HepG2 (cell line): ENCODE measurements around the gene MMP25. TPM values are rescaled to one million over a fixed set of nuclear protein-coding genes. Genes with fewer than 3 reads are reported as not detected.

Experiments
- ATAC-seq: fragments of 200-7000 bp; cut with Tn5 transposase; 3 replicates; pipeline ENCODE4 v1.9.1; 2020; ENCODE audit warnings: mild to moderate bottlenecking, moderate library complexity
- BruUV-seq: library from RNA; stranded (reverse); fragments of 400-500 nt; replicated peaks from 2 replicates; lab custom pipeline; 2021; lab: Mats Ljungman, UMichigan
- CTCF ChIA-PET: fragments of 300-600 bp; formaldehyde crosslinking; extraction: SDS; loops from one replicate; lab custom pipeline; 2021; ENCODE audit warnings: low total read pairs, inconsistent platforms, low intra/inter-chr PET ratio; lab: Yijun Ruan, JAX
- POLR2A ChIA-PET: fragments of 350-600 bp; sonication (Branson Sonifier 250); formaldehyde crosslinking; loops from one replicate; lab custom pipeline; 2020; ENCODE audit warnings: antibody characterized with exemption, inconsistent platforms; lab: Yijun Ruan, JAX
- DNase-seq: peaks from one replicate; pipeline ENCODE4 v3.0.0-alpha.2; 2015; ENCODE audit warnings: low spot score
- FAIRE-seq: peaks from 3 replicates; lab custom pipeline; 2011; peaks lifted over from hg19 to GRCh38; lab: Jason Lieb, UNC
- H2AFZ ChIP-seq: one replicate; pipeline ENCODE4 v1.6.1; 2011; ENCODE audit warnings: low read length, inconsistent platforms
- H3K27ac ChIP-seq: fragments of 300-600 bp; 3 replicates; pipeline ENCODE4 v1.8.0; 2011; ENCODE audit warnings: mixed run types, mild to moderate bottlenecking, mixed read lengths, low read length, inconsistent platforms; ENCODE audit not compliant: insufficient read depth; ENCODE audit errors: extremely low read length
- H3K27me3 ChIP-seq, 2 experiments: fragments of 200-600 bp in 1 of 2; 2 replicates in 1 of 2; 3 replicates in 1 of 2; pipeline versions ENCODE4 v1.6.0 to v1.8.0; 2011; ENCODE audit warnings: low read length in 2 of 2, mild to moderate bottlenecking in 2 of 2, moderate library complexity in 2 of 2, inconsistent platforms in 1 of 2; ENCODE audit not compliant: insufficient read depth in 2 of 2, control insufficient read depth in 1 of 2
- H3K36me3 ChIP-seq, 2 experiments: fragments of 200-600 bp in 1 of 2; replicated peaks in 1 of 2; 2 replicates in 1 of 2; 3 replicates in 1 of 2; pipeline versions ENCODE4 v1.5.1 to v1.8.0; 2011; ENCODE audit warnings: low read length in 2 of 2, inconsistent platforms in 1 of 2; ENCODE audit not compliant: insufficient read depth in 2 of 2, control insufficient read depth in 1 of 2
- H3K4me1 ChIP-seq: 2 replicates; pipeline ENCODE4 v1.5.1; 2012; ENCODE audit warnings: low read length, inconsistent platforms; ENCODE audit not compliant: insufficient read depth
- H3K4me2 ChIP-seq: 2 replicates; pipeline ENCODE4 v1.6.0; 2011; ENCODE audit warnings: low read depth, low read length, inconsistent platforms
- H3K4me3 ChIP-seq, 3 experiments: fragments of 200-600 bp in 1 of 3; sonication (generic), shearing (Covaris generic) in 1 of 3; replicated peaks in 1 of 3; 2 replicates each; pipeline ENCODE4 v1.5.1; 2011 to 2016; ENCODE audit warnings: low read length in 3 of 3, inconsistent platforms in 2 of 3, low read depth in 2 of 3, mild to moderate bottlenecking in 2 of 3, control low read depth in 1 of 3, mixed read lengths in 1 of 3; ENCODE audit not compliant: insufficient read depth in 1 of 3
- H3K79me2 ChIP-seq: one replicate; pipeline ENCODE4 v1.6.1; 2011; ENCODE audit warnings: low read length, inconsistent platforms; ENCODE audit not compliant: insufficient read depth
- H3K9ac ChIP-seq: 2 replicates; pipeline ENCODE4 v1.6.0; 2011; ENCODE audit warnings: mild to moderate bottlenecking, low read depth, low read length, inconsistent platforms; ENCODE audit not compliant: insufficient read depth
- H3K9me3 ChIP-seq: 2 replicates; pipeline ENCODE4 v1.5.1; 2012; ENCODE audit warnings: mild to moderate bottlenecking, low read length
- H4K20me1 ChIP-seq: 2 replicates; pipeline ENCODE4 v1.6.0; 2011; ENCODE audit warnings: inconsistent platforms, mild to moderate bottlenecking, low read length, moderate library complexity; ENCODE audit not compliant: insufficient read depth
- ATF1 ChIP-seq: IDR thresholded peaks from 2 replicates; pipeline ENCODE4 v1.6.1; 2016; ENCODE audit warnings: mild to moderate bottlenecking, control low read depth
- ELF3 ChIP-seq: IDR thresholded peaks from 2 replicates; pipeline ENCODE4 v1.6.1; 2016; ENCODE audit warnings: missing genetic modification reagents, missing compliant biosample characterization
- GATAD1 ChIP-seq: IDR thresholded peaks from 2 replicates; pipeline ENCODE4 v1.6.1; 2016; ENCODE audit warnings: missing genetic modification reagents, missing compliant biosample characterization
- HES4 ChIP-seq: sonication (generic); formaldehyde crosslinking; IDR thresholded peaks from 2 replicates; pipeline ENCODE4 v1.9.0; 2021; ENCODE audit warnings: mild to moderate bottlenecking, missing genetic modification reagents, borderline replicate concordance
- HMG20A ChIP-seq: IDR thresholded peaks from 2 replicates; pipeline ENCODE4 v1.6.1; 2016; ENCODE audit warnings: borderline replicate concordance
- HNF4G ChIP-seq, 2 experiments: sonication (generic) in 1 of 2; formaldehyde crosslinking in 1 of 2; IDR thresholded peaks; 2 replicates each; pipeline versions ENCODE4 v1.4.0 to v1.6.1; 2011 to 2020; ENCODE audit warnings: borderline replicate concordance in 2 of 2, low read depth in 2 of 2, mild to moderate bottlenecking in 2 of 2, low read length in 1 of 2, missing genetic modification reagents in 1 of 2, moderate library complexity in 1 of 2
- KDM6A ChIP-seq: IDR thresholded peaks from 2 replicates; pipeline ENCODE4 v1.6.1; 2016; ENCODE audit warnings: low read depth
- MTF2 ChIP-seq: sonication (generic); formaldehyde crosslinking; IDR thresholded peaks from 2 replicates; pipeline ENCODE4 v1.5.0; 2020; ENCODE audit warnings: missing genetic modification reagents, borderline replicate concordance
- NCOR1 ChIP-seq: fragments of 200-600 bp; sonication (generic); IDR thresholded peaks from 2 replicates; pipeline ENCODE4 v1.7.0; 2017; ENCODE audit warnings: antibody characterized with exemption, low read length, borderline replicate concordance
- ZNF143 ChIP-seq: sonication (generic); formaldehyde crosslinking; IDR thresholded peaks from 2 replicates; pipeline ENCODE4 v1.4.0; 2020; ENCODE audit warnings: missing genetic modification reagents
- ZNF616 ChIP-seq: sonication (generic); formaldehyde crosslinking; IDR thresholded peaks from 2 replicates; pipeline ENCODE4 v1.5.0; 2020; ENCODE audit warnings: low read depth, mild to moderate bottlenecking, missing genetic modification reagents
- ZNF660 ChIP-seq: sonication (generic); formaldehyde crosslinking; IDR thresholded peaks from 2 replicates; pipeline ENCODE4 v1.5.1; 2020; ENCODE audit warnings: mild to moderate bottlenecking, low read depth, missing genetic modification reagents, borderline replicate concordance
- ZNF766 ChIP-seq: sonication (generic); formaldehyde crosslinking; IDR thresholded peaks from 2 replicates; pipeline ENCODE4 v1.5.0; 2020; ENCODE audit warnings: missing genetic modification reagents, borderline replicate concordance
- WGBS: methylation state at CpG from one replicate; pipeline ENCODE4 v1.1.6; 2017; ENCODE audit warnings: low lambda C conversion rate; 5-methylcytosine and 5-hydroxymethylcytosine counted together
- in situ Hi-C: cut with HindIII; loops from 2 replicates; pipeline ENCODE4 v1.10.0; 2017; ENCODE audit warnings: low pct_unique_long_range_greater_than_20kb; ENCODE audit not compliant: extremely low pct_ligation_motif_present
- intact Hi-C: fragments of 100-400 bp; cut with micrococcal nuclease; formaldehyde crosslinking; loops from one replicate; pipeline ENCODE4 v1.10.0; 2022; ENCODE audit not compliant: unreplicated experiment
- polyA plus RNA-seq, 8 experiments: library from polyadenylated mRNA; depleted of rRNA in 3 of 8; stranded (reverse) in 7 of 8; unstranded in 1 of 8; fragments of >200 nt; fragmentation: Illumina TruSeq in 4 of 8; extraction: Trizol in 4 of 8; gene quantifications; 2 replicates each; pipeline versions ENCODE4 v1.2.1 to v1.2.3, GENCODE V29; 2011 to 2016; ENCODE audit warnings: low read depth in 4 of 8, missing spikeins in 1 of 8, mixed read lengths in 1 of 8; ENCODE audit not compliant: insufficient read depth in 1 of 8
- total RNA-seq, 5 experiments: library from RNA; depleted of rRNA; stranded (reverse); fragments of >200 nt; fragmentation: Illumina TruSeq; extraction: Trizol; gene quantifications; 2 replicates each; pipeline ENCODE4 v1.2.3, GENCODE V29; 2016; ENCODE audit warnings: low read depth in 1 of 5
- TF ChIP-seq, protein P1 (sequence below): sonication (generic); formaldehyde crosslinking; IDR thresholded peaks from 2 replicates; pipeline ENCODE4 v1.5.1; 2020; ENCODE audit warnings: mild to moderate bottlenecking, moderate library complexity, missing genetic modification reagents
- TF ChIP-seq, protein P2 (sequence below): sonication (generic); formaldehyde crosslinking; IDR thresholded peaks from 2 replicates; pipeline ENCODE4 v1.5.1; 2020; ENCODE audit warnings: missing genetic modification reagents, mild to moderate bottlenecking, borderline replicate concordance
- TF ChIP-seq, protein P3 (sequence below): IDR thresholded peaks from 2 replicates; pipeline ENCODE4 v1.6.1; 2012; ENCODE audit warnings: inconsistent platforms
- TF ChIP-seq, protein P4 (sequence below): sonication (generic); formaldehyde crosslinking; IDR thresholded peaks from 2 replicates; pipeline ENCODE4 v1.8.0; 2022; ENCODE audit warnings: mild to moderate bottlenecking, missing genetic modification reagents

MMP25 gene
- total and polyA plus RNA-seq, 2 of the 13 experiments (the other 11 are each of a cell fraction or from before 2014, with no cell fraction given): 0.04 to 0.08 TPM

DNA sequence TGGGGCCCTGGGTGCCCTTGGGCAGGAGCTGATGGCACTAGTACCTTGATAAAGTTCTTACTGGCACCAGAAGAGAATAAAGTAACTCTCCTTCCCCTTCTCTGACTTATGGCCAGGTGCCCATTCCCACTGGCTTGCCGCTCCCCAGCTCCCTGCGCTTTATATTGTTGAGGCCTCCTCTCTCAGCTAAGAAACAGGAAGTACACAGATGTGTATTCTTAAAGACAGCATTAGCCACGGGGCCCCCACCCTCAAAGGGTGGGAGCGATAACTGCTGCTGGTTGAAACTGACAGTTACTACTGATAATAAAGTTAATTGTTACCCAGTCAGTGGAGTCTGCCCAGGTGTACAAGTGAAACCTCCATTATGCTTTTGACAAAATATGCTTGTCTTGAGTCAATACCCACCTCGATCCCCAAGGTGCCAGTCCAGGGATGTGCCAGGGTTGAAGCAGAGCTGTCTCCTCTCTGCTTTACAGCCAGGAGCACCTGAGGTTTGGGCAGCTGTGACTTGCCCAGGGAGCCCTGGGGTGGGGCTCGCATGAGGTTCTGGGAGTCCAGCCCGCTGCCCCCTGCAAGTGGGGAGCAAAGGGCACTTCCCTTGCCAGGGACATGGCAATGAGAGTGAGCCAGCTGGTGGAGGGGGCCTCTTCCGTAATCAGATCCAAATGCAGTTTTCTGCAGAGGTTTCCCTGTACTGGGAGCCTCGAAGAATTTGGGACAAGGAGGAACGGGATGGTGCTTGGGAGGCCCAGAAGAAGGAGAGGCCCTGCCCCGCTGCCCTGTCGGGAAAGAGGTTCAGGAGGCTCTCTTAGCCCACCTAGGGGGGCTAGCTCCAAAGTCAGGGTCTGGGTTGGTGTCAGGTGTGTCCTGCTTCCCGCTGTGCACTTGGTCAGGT is 39.1 kb upstream of the MMP25 start:
- peaks cover 72% of the 10 kb centered on the region for H3K4me1 ChIP-seq
- in situ Hi-C loops: no loop called here
- POLR2A ChIA-PET: interaction anchor here (0.8 to 14.2 kb wide), 5 partner anchors 15 to 124 kb away, joined by 3 to 750 read pairs (median 4); partner anchors contain the start of genes CLDN6, FLYWCH2, HCFC1R1 and IL32
- H3K36me3 ChIP-seq: no peaks in the 10 kb centered on the region
- intact Hi-C loops: no loop called here
- H3K27ac ChIP-seq: peak overlapping the region; percentile 84
- peak overlapping the region; percentile 68 for H3K4me2 ChIP-seq
- H4K20me1 ChIP-seq: no peaks in the 10 kb centered on the region
- H3K4me3 ChIP-seq: peak overlapping the region in 1 of 3 experiments; percentile 59; a peak in 2 of 6 replicates
- WGBS: 35% methylated on average over 11 of the region's 13 CpGs
- DNase-seq: no peak
- H3K27me3 ChIP-seq: peaks cover 3 to 10% of the 10 kb centered on the region in 2 experiments; a peak in 4 of 5 replicates
- H2AFZ ChIP-seq: no peak overlapping the region
- peak; percentile 4 for FAIRE-seq
- no peaks in the 10 kb centered on the region for H3K79me2 ChIP-seq
- CTCF ChIA-PET: no interaction called here
- peak overlapping the region; percentile 59 for H3K9ac ChIP-seq
- TSS peak; percentile 43 for BruUV-seq
- no peaks in the 10 kb centered on the region for H3K9me3 ChIP-seq
- ATAC-seq: 0 out of 3 replicates have a peak, but pooled peaks have one; percentile 1
- no peak for TF ChIP-seq ZNF660 (CRISPR knock-in tag)
- no peak for TF ChIP-seq GATAD1 (CRISPR knock-in tag)
- TF ChIP-seq, protein P1, sequence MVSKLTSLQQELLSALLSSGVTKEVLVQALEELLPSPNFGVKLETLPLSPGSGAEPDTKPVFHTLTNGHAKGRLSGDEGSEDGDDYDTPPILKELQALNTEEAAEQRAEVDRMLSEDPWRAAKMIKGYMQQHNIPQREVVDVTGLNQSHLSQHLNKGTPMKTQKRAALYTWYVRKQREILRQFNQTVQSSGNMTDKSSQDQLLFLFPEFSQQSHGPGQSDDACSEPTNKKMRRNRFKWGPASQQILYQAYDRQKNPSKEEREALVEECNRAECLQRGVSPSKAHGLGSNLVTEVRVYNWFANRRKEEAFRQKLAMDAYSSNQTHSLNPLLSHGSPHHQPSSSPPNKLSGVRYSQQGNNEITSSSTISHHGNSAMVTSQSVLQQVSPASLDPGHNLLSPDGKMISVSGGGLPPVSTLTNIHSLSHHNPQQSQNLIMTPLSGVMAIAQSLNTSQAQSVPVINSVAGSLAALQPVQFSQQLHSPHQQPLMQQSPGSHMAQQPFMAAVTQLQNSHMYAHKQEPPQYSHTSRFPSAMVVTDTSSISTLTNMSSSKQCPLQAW (CRISPR knock-in tag): no peak
- TF ChIP-seq, protein P2, sequence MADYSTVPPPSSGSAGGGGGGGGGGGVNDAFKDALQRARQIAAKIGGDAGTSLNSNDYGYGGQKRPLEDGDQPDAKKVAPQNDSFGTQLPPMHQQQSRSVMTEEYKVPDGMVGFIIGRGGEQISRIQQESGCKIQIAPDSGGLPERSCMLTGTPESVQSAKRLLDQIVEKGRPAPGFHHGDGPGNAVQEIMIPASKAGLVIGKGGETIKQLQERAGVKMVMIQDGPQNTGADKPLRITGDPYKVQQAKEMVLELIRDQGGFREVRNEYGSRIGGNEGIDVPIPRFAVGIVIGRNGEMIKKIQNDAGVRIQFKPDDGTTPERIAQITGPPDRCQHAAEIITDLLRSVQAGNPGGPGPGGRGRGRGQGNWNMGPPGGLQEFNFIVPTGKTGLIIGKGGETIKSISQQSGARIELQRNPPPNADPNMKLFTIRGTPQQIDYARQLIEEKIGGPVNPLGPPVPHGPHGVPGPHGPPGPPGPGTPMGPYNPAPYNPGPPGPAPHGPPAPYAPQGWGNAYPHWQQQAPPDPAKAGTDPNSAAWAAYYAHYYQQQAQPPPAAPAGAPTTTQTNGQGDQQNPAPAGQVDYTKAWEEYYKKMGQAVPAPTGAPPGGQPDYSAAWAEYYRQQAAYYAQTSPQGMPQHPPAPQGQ: no peak
- TF ChIP-seq HES4 (CRISPR knock-in tag): no peak
- TF ChIP-seq ZNF766: no peak
- peak; percentile 27; the same call in 1 of the 2 replicates for TF ChIP-seq ELF3 (CRISPR knock-in tag)
- no peak for TF ChIP-seq HMG20A (CRISPR knock-in tag)
- TF ChIP-seq NCOR1: 0 out of 2 replicates have a peak, but pooled peaks have one; percentile 27
- no peak for TF ChIP-seq ATF1
- peak; percentile 72 for TF ChIP-seq HNF4G (IDR thresholded peaks at IDR 0.05; ENCODE audit: borderline replicate concordance, low read depth, low read length)
- no peak for TF ChIP-seq HNF4G (CRISPR knock-in tag; IDR thresholded peaks at IDR 0.05; ENCODE audit: borderline replicate concordance, low read depth)
- TF ChIP-seq ZNF143 (CRISPR knock-in tag): no peak
- TF ChIP-seq ZNF616: no peak
- no peak for TF ChIP-seq MTF2 (CRISPR knock-in tag)
- TF ChIP-seq, protein P3, sequence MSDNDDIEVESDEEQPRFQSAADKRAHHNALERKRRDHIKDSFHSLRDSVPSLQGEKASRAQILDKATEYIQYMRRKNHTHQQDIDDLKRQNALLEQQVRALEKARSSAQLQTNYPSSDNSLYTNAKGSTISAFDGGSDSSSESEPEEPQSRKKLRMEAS: peak; percentile 38; the same call in 1 of the 2 replicates
- TF ChIP-seq, protein P4, sequence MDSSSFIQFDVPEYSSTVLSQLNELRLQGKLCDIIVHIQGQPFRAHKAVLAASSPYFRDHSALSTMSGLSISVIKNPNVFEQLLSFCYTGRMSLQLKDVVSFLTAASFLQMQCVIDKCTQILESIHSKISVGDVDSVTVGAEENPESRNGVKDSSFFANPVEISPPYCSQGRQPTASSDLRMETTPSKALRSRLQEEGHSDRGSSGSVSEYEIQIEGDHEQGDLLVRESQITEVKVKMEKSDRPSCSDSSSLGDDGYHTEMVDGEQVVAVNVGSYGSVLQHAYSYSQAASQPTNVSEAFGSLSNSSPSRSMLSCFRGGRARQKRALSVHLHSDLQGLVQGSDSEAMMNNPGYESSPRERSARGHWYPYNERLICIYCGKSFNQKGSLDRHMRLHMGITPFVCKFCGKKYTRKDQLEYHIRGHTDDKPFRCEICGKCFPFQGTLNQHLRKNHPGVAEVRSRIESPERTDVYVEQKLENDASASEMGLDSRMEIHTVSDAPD (CRISPR knock-in tag): no peak
- TF ChIP-seq KDM6A: no peak
